Osteoblast (primary cell): ENCODE measurements around the gene ZC3H10. TPM values are rescaled to one million over a fixed set of nuclear protein-coding genes. Genes with fewer than 3 reads are reported as not detected.

Experiments
- DNase-seq: peaks from one replicate; pipeline ENCODE4 v3.0.0; 2011; ENCODE audit warnings: low spot score, mixed read lengths; ENCODE audit not compliant: insufficient read length; ENCODE audit errors: missing footprints
- H2AFZ ChIP-seq: 2 replicates; pipeline ENCODE4 v1.6.0; 2011; ENCODE audit warnings: mild to moderate bottlenecking, low read length
- H3K27ac ChIP-seq: 2 replicates; pipeline ENCODE4 v1.5.1; 2011; ENCODE audit warnings: mild to moderate bottlenecking, low read depth, low read length, moderate library complexity
- H3K27me3 ChIP-seq: 2 replicates; pipeline ENCODE4 v1.6.0; 2012; ENCODE audit warnings: mild to moderate bottlenecking, control low read depth, inconsistent platforms, low read length, moderate library complexity; ENCODE audit not compliant: insufficient read depth
- H3K36me3 ChIP-seq: 2 replicates; pipeline ENCODE4 v1.5.1; 2011; ENCODE audit warnings: mild to moderate bottlenecking, low read length, control low read depth, moderate library complexity; ENCODE audit not compliant: insufficient read depth
- H3K4me1 ChIP-seq: 2 replicates; pipeline ENCODE4 v1.5.1; 2011; ENCODE audit warnings: mild to moderate bottlenecking, low read length, control low read depth, moderate library complexity; ENCODE audit not compliant: insufficient read depth
- H3K4me2 ChIP-seq: 2 replicates; pipeline ENCODE4 v1.6.0; 2011; ENCODE audit warnings: mild to moderate bottlenecking, low read length; ENCODE audit not compliant: insufficient read depth
- H3K4me3 ChIP-seq: fragments of 200-600 bp; sonication (generic); 3 replicates; pipeline ENCODE4 v1.5.1; 2012; ENCODE audit warnings: mild to moderate bottlenecking, low read length, inconsistent platforms; ENCODE audit not compliant: insufficient read depth
- H3K79me2 ChIP-seq: 2 replicates; pipeline ENCODE4 v1.6.0; 2012; ENCODE audit warnings: mild to moderate bottlenecking, low read length, control low read depth, inconsistent platforms; ENCODE audit not compliant: insufficient read depth
- H3K9me3 ChIP-seq: 2 replicates; pipeline ENCODE4 v1.5.1; 2011; ENCODE audit warnings: low read depth, low read length, control low read depth
- H4K20me1 ChIP-seq: 2 replicates; pipeline ENCODE4 v1.6.0; 2012; ENCODE audit warnings: mild to moderate bottlenecking, low read length, control low read depth; ENCODE audit not compliant: insufficient read depth
- total RNA-seq: library from RNA; depleted of rRNA; stranded (reverse); fragments of >200 nt; gene quantifications from 2 replicates; pipeline ENCODE4 v1.2.3, GENCODE V29; 2012
- TF ChIP-seq, protein P1 (sequence below): IDR thresholded peaks from 2 replicates; pipeline ENCODE4 v1.5.1; 2011; ENCODE audit warnings: mild to moderate bottlenecking, low read depth, low read length, moderate library complexity; ENCODE audit errors: extremely low read depth

Gene ZC3H10
- total RNA-seq, 1 donor, result 9.0 TPM

DNA sequence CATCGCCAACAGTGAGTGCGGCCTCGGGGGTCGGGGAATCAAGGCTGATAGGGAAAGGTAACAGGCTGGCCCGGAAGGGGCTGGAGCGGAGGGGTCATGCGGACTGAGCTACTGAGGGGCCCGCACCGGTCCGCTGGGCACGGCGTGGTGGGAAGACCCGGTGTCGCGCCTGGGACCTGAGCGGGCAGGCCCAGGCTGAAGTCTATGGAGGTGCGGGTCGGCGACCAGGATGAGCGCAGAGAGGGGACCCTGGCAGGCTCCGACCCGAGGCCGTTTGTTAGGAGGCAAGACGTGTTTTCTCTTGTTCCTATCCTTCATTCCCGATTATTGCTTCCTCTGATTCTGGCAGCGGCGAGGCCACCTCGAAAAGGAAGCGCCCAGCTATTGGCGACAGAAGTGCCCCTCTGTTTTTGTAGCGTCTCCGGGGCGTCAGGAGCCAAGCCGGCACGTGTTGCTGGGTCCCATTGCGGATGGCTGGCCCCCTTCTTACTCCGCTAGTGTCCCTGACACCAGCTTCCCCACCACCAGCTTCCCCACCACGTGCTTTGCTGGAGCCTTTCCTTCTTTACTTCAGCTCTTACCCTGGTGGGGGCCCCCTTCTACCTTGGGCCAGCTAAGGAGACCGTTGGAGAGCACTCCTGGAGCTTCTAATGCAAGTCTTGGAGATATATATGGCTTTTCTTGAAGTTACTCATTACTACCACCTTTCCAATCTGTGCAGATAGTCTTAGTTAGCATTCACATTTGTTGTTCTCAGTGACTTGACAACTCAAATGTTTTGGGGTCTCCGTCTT is 13.1 kb upstream of the ZC3H10 start:
- no peaks in the 10 kb centered on the region for H3K27me3 ChIP-seq
- no peak for DNase-seq
- peak overlapping the region; percentile 73 for H3K27ac ChIP-seq
- peak overlapping the region; percentile 95 for H2AFZ ChIP-seq
- peaks cover 34% of the 10 kb centered on the region for H3K36me3 ChIP-seq
- H3K4me3 ChIP-seq, result peak overlapping the region; percentile 94
- peaks cover 18% of the 10 kb centered on the region for H3K4me1 ChIP-seq
- H3K9me3 ChIP-seq, result no peaks in the 10 kb centered on the region
- TF ChIP-seq, protein P1, sequence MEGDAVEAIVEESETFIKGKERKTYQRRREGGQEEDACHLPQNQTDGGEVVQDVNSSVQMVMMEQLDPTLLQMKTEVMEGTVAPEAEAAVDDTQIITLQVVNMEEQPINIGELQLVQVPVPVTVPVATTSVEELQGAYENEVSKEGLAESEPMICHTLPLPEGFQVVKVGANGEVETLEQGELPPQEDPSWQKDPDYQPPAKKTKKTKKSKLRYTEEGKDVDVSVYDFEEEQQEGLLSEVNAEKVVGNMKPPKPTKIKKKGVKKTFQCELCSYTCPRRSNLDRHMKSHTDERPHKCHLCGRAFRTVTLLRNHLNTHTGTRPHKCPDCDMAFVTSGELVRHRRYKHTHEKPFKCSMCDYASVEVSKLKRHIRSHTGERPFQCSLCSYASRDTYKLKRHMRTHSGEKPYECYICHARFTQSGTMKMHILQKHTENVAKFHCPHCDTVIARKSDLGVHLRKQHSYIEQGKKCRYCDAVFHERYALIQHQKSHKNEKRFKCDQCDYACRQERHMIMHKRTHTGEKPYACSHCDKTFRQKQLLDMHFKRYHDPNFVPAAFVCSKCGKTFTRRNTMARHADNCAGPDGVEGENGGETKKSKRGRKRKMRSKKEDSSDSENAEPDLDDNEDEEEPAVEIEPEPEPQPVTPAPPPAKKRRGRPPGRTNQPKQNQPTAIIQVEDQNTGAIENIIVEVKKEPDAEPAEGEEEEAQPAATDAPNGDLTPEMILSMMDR, result no peak
- H3K79me2 ChIP-seq, result peaks cover 36% of the 10 kb centered on the region
- H4K20me1 ChIP-seq, result peaks cover 3% of the 10 kb centered on the region
- H3K4me2 ChIP-seq, result peak overlapping the region; percentile 80

DNA sequence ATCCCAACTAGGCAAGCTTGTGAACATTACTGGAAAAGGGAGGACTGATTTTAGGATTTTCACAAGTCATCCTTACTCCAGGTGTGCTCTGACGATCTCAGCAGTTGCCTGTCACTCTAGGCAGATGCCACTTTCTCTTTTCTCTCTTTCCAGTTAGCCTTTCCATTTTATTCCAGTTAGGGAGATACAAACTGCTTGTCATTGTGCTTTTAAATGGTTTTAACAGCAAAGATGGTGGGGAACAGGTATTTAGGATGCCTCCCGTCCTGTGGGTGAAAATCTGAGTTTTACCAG is 12.5 kb upstream of the ZC3H10 start:
- no peaks in the 10 kb centered on the region for H3K9me3 ChIP-seq
- peak overlapping the region; percentile 80 for H3K4me2 ChIP-seq
- H2AFZ ChIP-seq, result no peak overlapping the region
- peaks cover 18% of the 10 kb centered on the region for H3K4me1 ChIP-seq
- H3K36me3 ChIP-seq, result peaks cover 39% of the 10 kb centered on the region
- no peak for DNase-seq
- H4K20me1 ChIP-seq, result peaks cover 3% of the 10 kb centered on the region
- TF ChIP-seq, protein P1, result no peak
- H3K79me2 ChIP-seq, result peaks cover 36% of the 10 kb centered on the region
- H3K4me3 ChIP-seq, result peak overlapping the region; percentile 94
- H3K27ac ChIP-seq, result peak overlapping the region; percentile 73
- H3K27me3 ChIP-seq, result no peaks in the 10 kb centered on the region

DNA sequence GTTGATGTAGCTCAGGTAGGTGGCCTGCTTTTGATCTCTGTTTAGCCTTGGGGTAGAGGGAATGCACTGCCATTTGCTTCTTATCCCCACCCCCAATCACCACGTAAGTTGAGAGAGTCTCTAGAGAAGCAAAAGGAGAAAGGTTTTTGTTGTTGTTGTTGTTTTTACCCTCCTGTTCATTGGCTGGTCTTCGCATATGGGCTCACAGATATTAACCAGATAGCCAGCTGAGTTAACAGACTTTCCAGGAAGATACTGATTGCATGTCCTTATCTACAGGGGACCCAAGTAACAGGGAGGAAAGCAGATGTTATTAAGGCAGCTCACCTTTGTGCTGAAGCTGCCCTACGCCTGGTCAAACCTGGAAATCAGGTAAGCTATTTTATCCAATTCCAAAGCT is 10.8 kb upstream of the ZC3H10 start:
- no peak overlapping the region for H3K4me2 ChIP-seq
- no peaks in the 10 kb centered on the region for H3K9me3 ChIP-seq
- peaks cover 36% of the 10 kb centered on the region for H3K79me2 ChIP-seq
- H3K36me3 ChIP-seq, result peaks cover 55% of the 10 kb centered on the region
- no peak overlapping the region for H3K4me3 ChIP-seq
- no peak overlapping the region for H3K27ac ChIP-seq
- peaks cover 18% of the 10 kb centered on the region for H3K4me1 ChIP-seq
- H4K20me1 ChIP-seq, result peaks cover 3% of the 10 kb centered on the region
- no peak for DNase-seq
- H2AFZ ChIP-seq, result no peak overlapping the region
- no peaks in the 10 kb centered on the region for H3K27me3 ChIP-seq
- TF ChIP-seq, protein P1, result no peak

DNA sequence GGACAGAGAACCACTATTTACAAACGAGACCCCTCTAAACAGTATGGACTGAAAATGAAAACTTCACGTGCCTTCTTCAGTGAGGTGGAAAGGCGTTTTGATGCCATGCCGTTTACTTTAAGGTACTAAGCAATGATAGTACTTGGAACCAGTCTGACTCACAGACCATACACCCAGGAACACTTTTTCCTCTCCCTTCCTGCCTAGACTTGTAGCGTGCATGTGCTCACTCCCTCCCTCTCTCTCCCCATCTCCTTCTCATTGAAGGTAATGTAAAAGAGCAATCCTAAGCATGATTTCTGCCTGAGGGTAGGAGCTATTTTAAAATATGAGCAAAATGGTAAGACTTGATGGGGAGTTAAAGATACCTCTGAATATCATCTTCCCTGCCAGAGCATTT is 7.5 kb upstream of the ZC3H10 start:
- Histone ChIP-seq H3K4me2 (no peak overlapping the region), H3K4me1 (peaks cover 15% of the 10 kb centered on the region), H2AFZ (no peak overlapping the region), H3K79me2 (peaks cover 24% of the 10 kb centered on the region), H3K27me3 (no peaks in the 10 kb centered on the region), H4K20me1 (peaks cover 1% of the 10 kb centered on the region), H3K27ac (no peak overlapping the region), H3K36me3 (peaks cover 70% of the 10 kb centered on the region), H3K4me3 (no peak overlapping the region), H3K9me3 (no peaks in the 10 kb centered on the region)
- DNase-seq, result no peak
- TF ChIP-seq, protein P1, result no peak
